HAP-1 (cell line): ENCODE measurements around the gene SPCS3.
A peak's percentile ranks its signal among the peaks of the same experiment; 100 is the strongest.
"Not testable (repeated sequence)": the region's sequence is repeated elsewhere in the genome, so short reads cannot be mapped to it uniquely, and the experiment has no call there.

Experiments
- DNase-seq, 2 experiments: peaks; one replicate each; pipeline ENCODE4 v3.0.0-alpha.2; 2016 to 2020; ENCODE audit warnings: low spot score in 2 of 2
- H3K27me3 ChIP-seq: fragments of 250-450 bp; sonication (Bioruptor Pico); 2 replicates; pipeline ENCODE4 v1.5.1; 2020; ENCODE audit warnings: low read depth, mild to moderate bottlenecking, moderate library complexity
- H3K36me3 ChIP-seq: fragments of 250-450 bp; sonication (Bioruptor Pico); replicated peaks from 2 replicates; pipeline ENCODE4 v1.5.1; 2020; ENCODE audit warnings: mild to moderate bottlenecking
- H3K4me1 ChIP-seq: fragments of 250-450 bp; sonication (Bioruptor Pico); 2 replicates; pipeline ENCODE4 v1.5.1; 2020; ENCODE audit warnings: mild to moderate bottlenecking
- H3K4me3 ChIP-seq: fragments of 250-450 bp; sonication (Bioruptor Pico); 2 replicates; pipeline ENCODE4 v1.5.1; 2020; ENCODE audit warnings: mild to moderate bottlenecking, moderate library complexity
- H3K9me3 ChIP-seq: fragments of 250-450 bp; sonication (Bioruptor Pico); 2 replicates; pipeline ENCODE4 v1.5.1; 2020; ENCODE audit warnings: mild to moderate bottlenecking, moderate library complexity
- in situ Hi-C: fragments of 300-500 bp; cut with MboI; formaldehyde crosslinking; loops from 3 replicates; pipeline ENCODE4 v1.14.3; 2020; ENCODE audit warnings: low sequenced_read_pairs, inconsistent platforms, mixed read lengths

The SPCS3 gene

DNA sequence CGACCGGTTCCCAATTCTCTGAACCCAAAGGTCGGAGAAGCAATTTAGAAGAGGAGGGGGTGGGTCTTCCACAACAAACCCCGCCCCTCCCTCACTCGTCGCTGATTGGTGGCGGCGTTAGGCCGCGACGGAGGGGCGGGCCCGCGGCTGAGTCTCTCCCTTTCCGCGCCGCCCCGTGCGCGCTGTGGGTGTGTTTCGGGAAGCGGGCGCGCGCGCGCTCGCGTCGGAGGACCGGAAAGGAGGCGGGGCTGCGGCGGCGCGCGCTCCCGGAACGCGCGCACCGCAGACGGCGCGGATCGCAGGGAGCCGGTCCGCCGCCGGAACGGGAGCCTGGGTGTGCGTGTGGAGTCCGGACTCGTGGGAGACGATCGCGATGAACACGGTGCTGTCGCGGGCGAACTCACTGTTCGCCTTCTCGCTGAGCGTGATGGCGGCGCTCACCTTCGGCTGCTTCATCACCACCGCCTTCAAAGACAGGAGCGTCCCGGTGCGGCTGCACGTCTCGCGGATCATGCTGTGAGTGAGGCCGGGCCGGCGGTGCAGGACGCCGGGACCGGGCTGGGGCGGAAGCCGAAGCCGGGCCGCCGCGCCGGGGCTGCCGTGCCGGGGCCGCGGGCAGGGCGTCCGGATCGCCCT, at the start of gene SPCS3:
Gene SPCS3, plus strand, starts transcription at position 263 of the 636 bp plus-strand sequence. Its CDS starts 111 bp downstream, at position 374.
- peak within 1 kb of the TSS; percentile 65 for H3K4me3 ChIP-seq
- in situ Hi-C loops: no loop called here
- DNase-seq: peak; percentile 91 to 97
- H3K27me3 ChIP-seq: no peaks in the 10 kb centered on the region
- peaks cover 19% of the 10 kb centered on the region for H3K4me1 ChIP-seq
- H3K9me3 ChIP-seq: no peaks in the 10 kb centered on the region
- no peaks in the 10 kb centered on the region for H3K36me3 ChIP-seq

DNA sequence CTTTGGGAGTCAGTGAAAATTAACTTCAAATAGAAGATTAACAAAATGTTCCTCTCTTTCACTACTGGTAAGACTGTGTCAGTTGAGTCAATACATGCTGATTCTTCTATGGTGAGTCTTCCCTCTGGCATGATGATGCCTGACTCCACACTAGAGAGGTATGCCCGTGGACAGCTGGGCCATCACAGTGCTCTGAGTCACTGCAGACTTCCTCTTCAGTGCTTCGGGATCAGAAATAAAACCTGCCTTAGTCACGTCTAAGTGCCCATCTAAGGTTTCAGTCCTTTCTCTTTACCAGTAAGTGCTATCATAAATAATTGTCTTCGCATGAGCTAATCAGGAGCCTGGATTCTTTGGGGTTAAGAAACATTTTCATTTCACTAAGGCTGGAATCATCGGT, 49.1 kb upstream of the SPCS3 start:
- no peak for DNase-seq
- Histone ChIP-seq H3K36me3 (no peaks in the 10 kb centered on the region), H3K27me3 (no peaks in the 10 kb centered on the region), H3K4me3 (no peak overlapping the region), H3K9me3 (no peaks in the 10 kb centered on the region), H3K4me1 (no peaks in the 10 kb centered on the region)
- in situ Hi-C loops: no loop called here

- no peak overlapping the region for H3K4me3 ChIP-seq
- H3K4me1 ChIP-seq: no peaks in the 10 kb centered on the region
- no peaks in the 10 kb centered on the region for H3K36me3 ChIP-seq
- no peaks in the 10 kb centered on the region for H3K9me3 ChIP-seq
- in situ Hi-C loops: no loop called here
- DNase-seq: no peak
- no peaks in the 10 kb centered on the region for H3K27me3 ChIP-seq
These were observed 48.0 kb upstream of the SPCS3 start for GRCh38 chr4:176271749-176272148.

DNA sequence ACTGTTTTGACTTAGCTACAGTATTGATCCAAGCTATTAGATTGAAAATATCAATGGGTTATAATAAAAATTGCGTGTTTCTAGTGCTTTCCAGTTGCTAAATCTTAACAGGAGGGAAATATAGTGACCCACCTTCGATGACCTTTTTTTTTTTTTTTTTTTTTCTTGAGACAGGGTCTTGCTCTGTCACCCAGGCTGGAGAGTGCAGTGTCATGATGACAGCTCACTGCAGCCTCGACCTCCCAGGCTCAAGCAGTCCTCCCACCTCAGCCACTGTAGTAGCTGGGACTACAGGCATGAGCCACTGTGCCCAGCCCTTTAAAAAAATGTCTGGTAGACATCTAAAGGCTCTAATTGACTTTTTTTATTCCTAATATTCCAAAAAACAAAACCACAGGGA, 47.0 kb upstream of the SPCS3 start:
- Histone ChIP-seq H3K36me3 (no peaks in the 10 kb centered on the region), H3K27me3 (no peaks in the 10 kb centered on the region), H3K9me3 (no peaks in the 10 kb centered on the region), H3K4me1 (peaks cover 2% of the 10 kb centered on the region; the same call in 1 of the 2 replicates), H3K4me3 (no peak overlapping the region)
- in situ Hi-C loops: no loop called here
- DNase-seq: no peak

- Histone ChIP-seq H3K4me3 (no peak overlapping the region), H3K9me3 (no peaks in the 10 kb centered on the region), H3K27me3 (no peaks in the 10 kb centered on the region), H3K4me1 (peaks cover 5% of the 10 kb centered on the region), H3K36me3 (no peaks in the 10 kb centered on the region)
- in situ Hi-C loops: no loop called here
- no peak for DNase-seq
These were observed 46.0 kb upstream of the SPCS3 start for GRCh38 chr4:176273736-176274135.

DNA sequence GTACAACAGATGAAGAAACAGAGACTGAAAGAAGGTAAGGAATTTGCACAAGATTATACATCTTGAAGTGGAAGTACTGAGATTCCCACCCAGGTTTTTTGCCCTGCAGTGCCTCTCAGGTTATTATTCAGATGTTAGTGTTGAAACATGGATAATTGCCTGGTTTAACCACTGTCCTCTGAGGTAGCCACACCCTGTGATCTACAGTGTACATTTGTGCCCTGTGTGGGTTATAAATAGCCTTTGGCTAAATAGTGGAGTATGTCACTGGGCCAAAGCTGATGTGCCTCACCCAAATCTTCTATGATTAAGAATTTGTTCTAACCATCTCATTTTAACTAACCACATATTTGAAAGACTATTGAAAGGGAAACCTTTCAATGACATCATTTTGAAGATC, 45.3 kb upstream of the SPCS3 start:
- in situ Hi-C loops: no loop called here
- H3K36me3 ChIP-seq: no peaks in the 10 kb centered on the region
- H3K4me3 ChIP-seq: no peak overlapping the region
- H3K9me3 ChIP-seq: no peaks in the 10 kb centered on the region
- peaks cover 5% of the 10 kb centered on the region for H3K4me1 ChIP-seq
- no peak for DNase-seq
- no peaks in the 10 kb centered on the region for H3K27me3 ChIP-seq

- H3K27me3 ChIP-seq: no peaks in the 10 kb centered on the region
- H3K9me3 ChIP-seq: no peaks in the 10 kb centered on the region
- H3K36me3 ChIP-seq: no peaks in the 10 kb centered on the region
- in situ Hi-C loops: no loop called here
- H3K4me1 ChIP-seq: peaks cover 5% of the 10 kb centered on the region
- no peak overlapping the region for H3K4me3 ChIP-seq
- DNase-seq: no peak
These were observed 43.1 kb upstream of the SPCS3 start for GRCh38 chr4:176276710-176277109.

DNA sequence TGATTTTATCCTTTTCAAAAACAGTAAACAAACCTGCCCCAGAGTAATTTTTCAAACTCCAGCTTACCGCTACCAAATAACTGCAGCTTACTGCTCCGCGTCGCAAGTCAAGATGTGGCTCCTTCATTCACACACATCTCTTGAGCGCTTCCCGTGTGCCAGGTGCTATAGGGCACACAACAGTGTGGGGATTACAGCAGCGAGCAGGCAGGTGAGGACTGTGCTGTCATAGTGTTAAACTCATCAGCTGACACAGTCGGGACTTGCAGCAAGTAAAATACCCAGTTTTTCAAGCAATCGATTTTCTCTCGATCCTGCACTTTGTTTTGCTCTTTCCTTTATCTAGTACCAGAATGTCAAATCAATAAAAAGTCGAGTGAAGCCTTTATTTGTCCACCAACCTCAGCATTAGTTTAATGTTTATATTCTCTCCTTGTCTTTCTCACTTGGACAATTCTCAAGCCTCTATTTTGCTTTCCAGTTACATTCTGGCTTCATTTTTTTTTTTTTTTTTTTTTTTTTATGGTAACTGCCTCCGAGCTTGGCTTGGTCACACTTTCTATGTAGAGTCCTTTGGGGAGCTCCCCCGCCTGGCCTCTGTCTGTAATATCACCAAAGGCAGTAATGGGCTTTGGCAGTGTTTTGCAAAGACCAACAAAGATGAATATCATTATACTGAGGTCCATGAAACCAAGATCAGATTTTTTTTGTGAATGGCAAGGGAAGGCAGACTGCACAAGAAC, 42.4 kb upstream of the SPCS3 start:
- no peaks in the 10 kb centered on the region for H3K36me3 ChIP-seq
- DNase-seq: peak; percentile 69 to 79
- no peaks in the 10 kb centered on the region for H3K27me3 ChIP-seq
- H3K9me3 ChIP-seq: no peaks in the 10 kb centered on the region
- peaks cover 5% of the 10 kb centered on the region for H3K4me1 ChIP-seq
- in situ Hi-C loops: no loop called here
- no peak overlapping the region for H3K4me3 ChIP-seq

DNA sequence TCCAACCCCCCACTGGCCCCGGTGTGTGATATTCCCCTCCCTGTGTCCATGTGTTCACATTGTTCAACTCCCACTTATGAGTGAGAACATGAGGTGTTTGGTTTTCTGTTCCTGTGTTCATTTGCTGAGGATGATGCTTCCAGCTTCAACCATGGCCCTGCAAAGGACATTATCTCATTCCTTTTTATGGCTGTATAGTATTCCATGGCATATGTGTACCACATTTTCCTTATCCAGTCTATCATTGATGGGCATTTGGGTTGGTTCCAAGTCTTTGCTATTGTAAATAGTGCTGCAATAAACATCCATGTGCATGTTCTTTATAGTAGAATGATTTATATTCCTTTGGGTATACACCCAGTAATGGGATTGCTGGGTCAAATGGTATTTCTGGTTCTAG, 40.2 kb upstream of the SPCS3 start:
- H3K9me3 ChIP-seq, H3K4me1 ChIP-seq, H3K4me3 ChIP-seq, H3K36me3 ChIP-seq, H3K27me3 ChIP-seq, DNase-seq, in situ Hi-C loops: not testable (repeated sequence)

- Histone ChIP-seq H3K4me1 (peaks cover 34% of the 10 kb centered on the region), H3K4me3 (no peak overlapping the region), H3K36me3 (no peaks in the 10 kb centered on the region), H3K27me3 (no peaks in the 10 kb centered on the region), H3K9me3 (no peaks in the 10 kb centered on the region; the same call in 1 of the 2 replicates)
- DNase-seq: no peak
- in situ Hi-C loops: no loop called here
These were observed 33.0 kb upstream of the SPCS3 start for GRCh38 chr4:176286728-176287127.

DNA sequence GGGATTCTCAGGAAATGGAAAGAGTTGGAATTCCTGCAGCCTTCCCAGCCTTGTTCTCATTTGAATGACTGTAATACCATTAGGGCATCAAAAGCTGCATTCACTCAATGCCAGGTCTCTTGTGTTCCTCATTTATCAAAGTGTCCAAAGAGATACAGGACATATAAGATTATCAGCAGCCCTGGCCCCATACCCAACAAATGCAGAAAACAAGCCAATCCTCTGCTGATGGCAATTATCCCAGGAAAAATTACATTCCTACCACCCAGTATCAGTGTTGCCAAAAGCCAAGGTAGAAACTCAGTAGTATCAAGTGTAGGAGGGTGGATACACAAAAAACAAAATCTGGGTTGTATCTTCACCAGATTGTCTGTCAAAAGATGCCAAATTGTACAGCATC, 32.2 kb upstream of the SPCS3 start:
- Histone ChIP-seq H3K4me3 (no peak overlapping the region), H3K27me3 (no peaks in the 10 kb centered on the region), H3K4me1 (peaks cover 38% of the 10 kb centered on the region), H3K36me3 (no peaks in the 10 kb centered on the region), H3K9me3 (no peaks in the 10 kb centered on the region; the same call in 1 of the 2 replicates)
- in situ Hi-C loops: no loop called here
- no peak for DNase-seq

- no peaks in the 10 kb centered on the region; the same call in 1 of the 2 replicates for H3K9me3 ChIP-seq
- H3K4me1 ChIP-seq: peaks cover 38% of the 10 kb centered on the region
- H3K27me3 ChIP-seq: no peaks in the 10 kb centered on the region
- no peak overlapping the region for H3K4me3 ChIP-seq
- no peak for DNase-seq
- no peaks in the 10 kb centered on the region for H3K36me3 ChIP-seq
- in situ Hi-C loops: no loop called here
These were observed 31.7 kb upstream of the SPCS3 start for GRCh38 chr4:176288020-176288419.

DNA sequence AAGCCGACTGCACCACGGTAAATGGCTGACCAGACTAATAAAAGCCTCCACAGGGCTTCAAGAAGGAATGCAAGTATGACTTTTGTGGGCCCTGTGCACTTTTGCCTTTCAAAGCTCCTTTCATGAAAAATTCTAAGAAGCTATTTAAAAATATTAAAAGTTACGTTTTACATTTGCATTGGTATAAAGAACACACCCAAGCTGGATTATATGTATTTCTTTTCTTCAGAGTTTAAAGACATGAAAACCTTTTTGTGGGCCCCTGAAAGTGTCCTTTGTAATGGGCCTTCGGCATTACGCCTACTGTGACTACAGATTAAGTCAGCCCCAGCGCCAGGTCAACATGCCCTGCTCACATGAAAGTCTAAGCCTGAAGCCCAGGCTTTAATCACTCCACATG, 30.2 kb upstream of the SPCS3 start:
- no peak overlapping the region for H3K4me3 ChIP-seq

DNA sequence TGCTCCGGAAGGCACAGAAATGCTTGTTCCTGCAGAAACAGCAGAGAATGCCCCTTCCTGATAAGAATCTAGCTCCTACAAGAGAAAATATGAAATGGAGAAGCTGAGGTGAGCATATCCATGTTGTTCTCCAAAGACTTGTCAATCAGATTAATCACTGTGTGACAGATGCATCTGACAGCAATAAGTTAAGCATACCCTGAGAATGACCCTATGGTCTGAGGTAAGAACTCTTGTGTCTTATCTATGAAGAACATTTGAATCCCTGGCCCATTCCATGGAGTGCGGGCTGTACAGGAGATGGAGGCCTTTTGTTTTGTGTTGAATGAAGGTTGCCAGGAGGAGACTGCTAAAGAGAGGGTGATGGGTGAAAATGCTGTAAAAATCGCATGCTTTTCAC, 29.2 kb upstream of the SPCS3 start:
- no peaks in the 10 kb centered on the region for H3K27me3 ChIP-seq
- in situ Hi-C loops: no loop called here
- DNase-seq: peak in 1 of 2 experiments; percentile 16
- no peaks in the 10 kb centered on the region for H3K36me3 ChIP-seq
- H3K4me1 ChIP-seq: peaks cover 38% of the 10 kb centered on the region
- no peaks in the 10 kb centered on the region; the same call in 1 of the 2 replicates for H3K9me3 ChIP-seq
- H3K4me3 ChIP-seq: no peak overlapping the region

More for the DNA sequence above, 30.2 kb upstream of the SPCS3 start:
- Histone ChIP-seq H3K27me3 (no peaks in the 10 kb centered on the region), H3K36me3 (no peaks in the 10 kb centered on the region), H3K4me1 (peaks cover 38% of the 10 kb centered on the region), H3K9me3 (no peaks in the 10 kb centered on the region; the same call in 1 of the 2 replicates)
- peak; percentile 82 to 91 for DNase-seq
- in situ Hi-C loops: no loop called here
